T-helper 1 cell (primary cell): ENCODE results near the gene SPTA1.

Experiments
- DNase-seq, 5 donors: peaks; one replicate each; pipeline ENCODE4 v3.0.0-alpha.2; 2012 to 2020

The SPTA1 gene

GRCh38 chr1:158681606-158682005, 4.9 kb downstream of the SPTA1 start:
- no peak for DNase-seq

- DNase-seq, result no peak
Observed at GRCh38 chr1:158679289-158679688, 7.2 kb downstream of the SPTA1 start.

- DNase-seq, result no peak
Observed at GRCh38 chr1:158675563-158676323, 10.8 kb downstream of the SPTA1 start.

- DNase-seq, result no peak
Observed at GRCh38 chr1:158674302-158674701, 12.2 kb downstream of the SPTA1 start.

- DNase-seq, result no peak
Observed at GRCh38 chr1:158666037-158666436, 20.5 kb downstream of the SPTA1 start.

GRCh38 chr1:158654571-158654970, 31.9 kb downstream of the SPTA1 start:
- no peak for DNase-seq

DNA sequence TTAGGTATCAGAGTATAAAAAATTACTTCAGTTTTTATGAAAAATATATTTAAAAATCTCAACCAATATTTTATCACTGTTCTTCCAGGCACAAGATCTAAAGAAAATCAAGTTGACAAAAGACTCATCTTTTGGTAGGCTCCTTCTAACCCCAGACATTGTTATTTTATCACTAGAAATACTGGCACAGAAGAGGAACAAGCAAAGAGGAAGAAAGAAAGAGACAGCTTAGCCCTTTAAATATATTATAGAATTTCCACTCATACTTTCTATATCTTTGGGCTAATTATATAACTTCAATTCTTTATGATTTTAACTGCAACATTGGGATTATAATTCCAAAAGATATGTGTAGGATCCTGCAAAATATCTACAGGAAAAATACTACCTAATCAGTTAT, 32.4 kb downstream of the SPTA1 start:
- DNase-seq, result no peak

GRCh38 chr1:158652721-158653334, 33.7 kb downstream of the SPTA1 start:
- no peak for DNase-seq

DNA sequence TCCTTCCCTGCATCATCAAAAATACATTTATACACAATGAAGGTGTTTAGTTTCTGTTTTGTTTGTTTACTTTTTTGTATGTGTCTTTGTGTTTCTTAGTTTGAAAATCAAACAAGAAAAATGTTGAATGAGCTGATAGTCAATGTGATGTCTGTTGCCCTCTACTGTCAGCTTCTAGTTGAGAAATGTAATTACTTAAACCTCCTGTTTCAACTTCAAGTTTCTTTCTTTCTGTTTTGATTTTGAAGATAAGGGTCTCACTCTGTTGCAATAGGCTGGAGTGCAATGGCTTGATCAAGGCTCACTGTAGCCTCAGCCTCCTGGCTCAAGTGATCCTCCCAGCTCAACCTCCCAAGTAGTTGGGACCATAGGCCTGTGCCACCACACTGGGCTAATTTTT, 37.5 kb downstream of the SPTA1 start:
- DNase-seq, result no peak

GRCh38 chr1:158646465-158646864, 40.0 kb downstream of the SPTA1 start:
- DNase-seq, result no peak

DNA sequence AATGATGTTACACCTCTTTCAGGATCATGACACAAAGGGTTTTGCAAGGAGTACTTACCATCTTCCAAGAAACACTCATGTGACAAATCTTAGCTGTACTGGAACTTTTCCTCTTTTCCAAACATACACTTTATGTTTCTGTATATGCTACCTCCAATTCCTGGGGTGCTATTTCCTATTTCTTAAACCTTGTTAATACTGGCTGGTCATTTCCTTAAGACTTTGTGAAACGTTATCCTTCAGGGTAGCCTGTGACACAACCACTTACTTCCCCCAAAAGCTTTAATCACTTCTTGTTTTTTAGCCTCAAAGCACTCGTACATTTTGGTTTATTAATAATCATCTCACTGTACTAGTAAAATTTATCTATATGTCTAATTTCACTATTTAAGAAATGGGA, 42.1 kb downstream of the SPTA1 start:
- no peak for DNase-seq

DNA sequence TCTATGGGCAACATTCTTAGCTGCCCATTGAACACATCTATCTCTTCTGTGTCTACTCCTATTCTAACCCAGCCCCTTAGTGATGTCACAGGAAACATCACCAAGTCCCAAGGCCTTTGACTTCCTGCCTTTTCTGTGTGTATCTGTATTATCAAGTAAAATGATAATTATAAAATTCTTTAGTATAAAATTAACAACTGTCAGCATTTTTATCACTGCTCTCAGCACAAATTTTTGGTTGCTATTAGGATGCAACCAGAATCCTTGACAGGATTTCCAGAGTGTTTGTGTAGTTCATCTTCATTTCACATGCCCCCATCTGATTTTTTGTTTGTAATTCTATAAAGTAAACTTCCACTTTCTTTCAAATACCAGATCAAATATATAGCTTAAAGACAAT, 47.6 kb downstream of the SPTA1 start:
- no peak for DNase-seq

DNA sequence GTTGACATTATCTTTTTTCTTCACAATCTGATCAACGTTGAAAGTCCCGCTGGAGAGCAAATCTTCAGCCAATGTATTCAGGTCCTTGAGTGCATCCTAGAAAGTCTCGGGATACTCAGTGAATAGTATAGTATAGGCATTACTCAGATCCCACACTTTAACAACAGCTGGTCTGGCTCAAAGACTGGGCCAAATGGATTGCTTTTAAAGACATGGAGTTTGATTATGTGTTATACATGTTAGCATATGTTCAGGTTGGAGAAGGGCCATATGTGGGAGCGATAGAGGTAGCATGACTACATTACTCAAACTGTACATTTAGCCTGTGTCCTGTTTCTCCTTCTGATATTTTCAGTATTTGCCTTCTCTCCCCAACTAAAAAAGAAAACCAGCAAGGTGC, 48.4 kb downstream of the SPTA1 start:
- DNase-seq, result no peak

DNA sequence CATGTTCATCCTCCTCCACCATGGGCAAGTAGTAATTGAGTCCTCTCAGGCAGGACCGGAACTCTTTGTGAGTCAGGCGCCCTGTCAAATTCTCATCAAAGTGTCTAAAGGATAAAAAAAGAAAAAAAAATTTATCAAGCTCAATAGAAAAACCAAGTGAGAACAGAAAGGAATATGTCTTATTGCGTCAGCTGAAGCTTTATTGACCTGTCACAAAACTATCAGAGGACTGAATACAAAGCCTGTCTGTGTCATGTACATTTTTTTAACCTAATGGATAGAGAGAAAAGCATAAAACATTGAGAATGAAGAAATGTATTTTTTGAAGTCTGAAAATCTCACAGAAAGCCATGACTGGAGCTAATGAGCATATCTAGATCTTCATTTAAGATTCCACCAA, 72.8 kb downstream of the SPTA1 start:
- DNase-seq, result no peak

DNA sequence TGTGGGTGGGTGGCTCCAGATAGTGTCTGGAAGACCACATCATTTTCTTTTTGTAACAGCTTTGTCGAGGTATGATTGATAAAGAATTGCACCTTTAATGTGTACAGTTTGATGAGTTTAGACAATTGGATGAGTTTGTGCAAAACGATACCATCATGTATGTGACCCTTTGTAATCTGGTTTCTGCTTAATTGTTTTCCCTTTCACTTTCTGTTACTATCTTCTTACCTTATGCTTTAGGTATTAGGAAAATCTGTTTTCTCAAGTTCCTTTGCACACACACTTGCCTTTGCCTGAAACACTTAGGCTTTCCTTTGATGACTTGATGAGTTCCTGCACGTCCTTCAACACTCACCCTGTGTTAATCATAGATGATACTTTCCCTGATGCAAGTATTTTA, 74.6 kb downstream of the SPTA1 start:
- no peak for DNase-seq

DNA sequence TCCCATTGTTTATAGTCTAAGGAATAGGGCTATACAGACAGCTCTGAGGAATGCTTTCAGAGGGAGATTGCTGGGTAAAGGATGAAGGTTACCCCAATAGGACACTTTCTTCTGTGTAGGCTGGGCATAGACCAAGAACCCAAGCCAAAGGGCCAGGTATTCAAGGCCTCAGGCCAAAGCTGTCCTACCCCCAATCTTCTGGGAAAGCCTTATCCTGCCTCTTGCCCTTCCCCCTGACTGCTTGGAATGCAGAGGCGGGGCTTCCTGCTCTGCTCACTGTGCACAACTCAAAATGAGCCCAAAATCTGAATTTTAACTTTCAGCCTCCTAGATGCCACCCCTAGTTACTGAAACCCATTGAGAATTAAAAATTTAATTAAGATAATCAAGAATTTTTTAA, 79.2 kb downstream of the SPTA1 start:
- DNase-seq, result no peak

DNA sequence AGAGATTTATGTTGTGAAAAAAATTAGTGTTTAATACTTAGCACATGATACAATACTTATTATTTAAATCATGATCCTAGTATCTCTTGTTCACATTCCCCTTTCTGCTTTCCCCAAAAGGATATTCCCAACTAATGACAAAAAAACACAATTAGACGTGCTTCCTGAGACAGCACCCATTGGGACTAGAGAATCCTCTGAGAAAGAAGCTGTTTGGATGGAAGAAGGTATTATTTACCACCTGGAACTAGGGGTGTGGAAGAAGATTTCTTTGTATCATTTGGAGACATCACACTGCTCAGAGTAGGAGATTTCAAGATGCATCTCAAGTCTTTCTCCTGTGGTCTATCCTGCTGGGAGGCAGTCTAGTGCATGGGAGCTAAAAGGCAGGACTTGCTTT, 81.5 kb downstream of the SPTA1 start, which contains the start of gene OR10Z1:
TSS of gene OR10Z1 (plus strand) at position 301 of the 400 bp plus-strand sequence. CDS start 1,171 bp downstream, outside the sequence.
- DNase-seq, result no peak

- no peak for DNase-seq
Observed at GRCh38 chr1:158600735-158601134, 85.8 kb downstream of the SPTA1 start.

DNA sequence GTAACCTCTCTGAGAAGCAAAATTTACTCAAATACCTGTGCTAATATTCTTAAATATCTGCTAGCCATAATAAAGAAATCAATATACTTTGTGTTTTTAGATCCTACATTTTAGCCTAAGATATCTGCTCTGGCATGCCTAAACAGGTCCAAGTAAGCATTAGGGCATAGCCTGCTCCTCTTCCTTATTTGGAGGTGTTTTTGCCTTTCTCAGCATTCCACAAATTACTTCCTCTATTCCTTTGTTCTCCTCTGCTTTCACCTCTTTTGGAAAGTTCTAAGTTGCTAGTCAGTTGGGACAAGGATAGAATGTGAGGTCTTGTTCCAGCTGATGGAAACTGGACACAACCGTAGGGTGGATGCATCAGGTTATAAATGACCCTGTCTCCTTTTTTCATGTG, 99.6 kb downstream of the SPTA1 start:
- DNase-seq, result no peak

GRCh38 chr1:158583962-158584361, 102.6 kb downstream of the SPTA1 start:
- no peak for DNase-seq

GRCh38 chr1:158579733-158580132, 106.8 kb downstream of the SPTA1 start, which contains the start of gene OR10X1:
Gene OR10X1, minus strand, starts transcription at chr1:158579899. Its CDS starts 0 bp downstream, at chr1:158579899.
- DNase-seq, result no peak

- DNase-seq, result no peak
Observed at GRCh38 chr1:158577561-158577960, 109.0 kb downstream of the SPTA1 start.

GRCh38 chr1:158572226-158572625, 114.3 kb downstream of the SPTA1 start:
- no peak for DNase-seq

DNA sequence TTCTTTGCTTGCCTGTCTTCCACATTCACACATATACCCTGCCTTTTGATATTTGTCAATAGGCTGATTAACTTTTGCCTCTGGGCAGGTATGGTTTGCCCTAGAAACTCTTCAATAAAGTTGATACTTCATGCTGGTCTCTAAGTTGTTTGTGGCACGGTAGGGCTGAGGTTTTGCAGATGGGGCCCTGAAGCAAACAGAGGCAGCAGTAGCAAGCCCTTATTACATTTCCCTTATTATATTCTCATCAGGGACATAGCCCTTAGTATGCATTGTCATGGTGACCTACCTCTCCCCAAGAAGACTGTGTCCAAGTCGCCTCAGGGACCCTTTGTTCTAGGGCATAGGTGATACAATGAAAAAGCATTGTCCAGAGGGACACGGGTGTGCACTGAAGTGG, 116.0 kb downstream of the SPTA1 start, which contains the start of gene OR6P1:
TSS of gene OR6P1 (minus strand) at position 101 of the 400 bp plus-strand sequence. CDS start 6,976 bp downstream, outside the sequence.
- DNase-seq, result no peak
